Raji (cell line): Measurements from ENCODE around the gene NUDT12.

ENCODE experiments used
- POLR2A ChIP-seq: IDR thresholded peaks from 2 replicates; pipeline ENCODE4 v1.6.1; 2011; ENCODE audit warnings: low read depth, low read length, control low read depth; ENCODE audit not compliant: insufficient read depth

NUDT12 gene

DNA sequence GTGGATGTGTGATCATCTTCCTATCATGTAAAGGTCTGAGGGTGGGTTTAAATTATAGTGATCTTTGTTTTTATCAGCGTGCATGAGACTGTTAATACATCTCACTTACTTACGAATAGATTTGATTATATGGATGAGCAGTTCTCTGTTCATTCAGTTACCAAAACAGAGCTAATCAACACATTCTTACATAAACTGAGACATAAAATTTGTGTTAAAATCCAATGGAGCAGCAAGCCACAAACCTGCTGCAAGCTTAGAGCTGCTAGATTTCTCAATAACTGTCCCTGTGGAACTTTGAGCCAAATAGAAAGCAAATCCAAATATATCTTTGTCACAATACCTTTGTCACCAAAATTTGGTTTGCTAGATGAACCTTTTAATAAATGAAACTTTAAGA, 50.1 kb downstream of the NUDT12 start:
- no peak for TF ChIP-seq POLR2A

DNA sequence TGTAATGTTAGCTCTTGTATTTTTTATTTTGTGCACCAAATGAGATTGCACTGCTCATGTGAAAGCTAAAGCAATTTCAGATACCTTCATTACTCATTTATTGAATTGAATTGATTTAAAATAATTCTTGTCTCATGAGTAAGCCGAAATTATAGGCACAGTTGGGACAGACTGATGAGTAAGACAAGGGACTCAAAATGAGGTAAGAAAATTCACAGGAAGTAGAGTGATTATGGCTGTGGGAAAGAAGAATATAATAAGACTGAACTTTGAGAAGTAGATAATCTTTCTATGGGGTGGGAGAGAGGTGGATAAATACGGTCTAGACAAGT, 51.1 kb downstream of the NUDT12 start:
- TF ChIP-seq POLR2A: no peak

DNA sequence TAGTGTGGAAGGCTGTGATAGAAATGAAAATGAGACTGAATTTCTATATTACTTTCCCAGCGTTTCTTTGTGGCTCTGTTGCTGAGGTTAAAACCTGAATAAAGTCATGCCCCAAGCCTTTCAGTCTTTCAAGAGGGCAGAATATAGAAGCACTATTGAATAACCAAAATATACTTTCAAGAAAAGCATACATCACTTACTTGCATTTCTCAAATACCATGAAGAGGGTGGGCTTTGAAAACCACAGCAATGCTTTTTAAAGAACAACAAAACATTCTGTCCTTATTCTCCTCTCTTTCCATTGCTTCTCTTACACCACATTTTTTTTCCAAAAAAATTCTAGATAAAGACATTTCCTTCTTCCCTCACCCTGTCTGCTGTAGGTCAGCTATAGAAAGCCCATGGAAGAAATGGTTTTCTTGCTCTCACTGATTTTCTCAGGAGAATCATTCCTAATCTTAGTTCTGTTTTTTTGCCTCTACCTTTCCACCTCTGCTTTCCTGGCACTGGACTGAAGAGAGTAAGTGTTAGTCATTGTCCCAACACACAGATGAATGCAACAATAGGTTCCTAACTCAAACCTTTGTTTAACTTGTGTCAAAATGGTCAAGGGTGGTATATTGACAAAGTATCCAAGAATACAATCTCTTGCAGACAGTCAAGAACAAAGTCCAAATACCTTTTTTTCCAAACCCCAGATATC, 51.6 kb downstream of the NUDT12 start:
- no peak for TF ChIP-seq POLR2A

DNA sequence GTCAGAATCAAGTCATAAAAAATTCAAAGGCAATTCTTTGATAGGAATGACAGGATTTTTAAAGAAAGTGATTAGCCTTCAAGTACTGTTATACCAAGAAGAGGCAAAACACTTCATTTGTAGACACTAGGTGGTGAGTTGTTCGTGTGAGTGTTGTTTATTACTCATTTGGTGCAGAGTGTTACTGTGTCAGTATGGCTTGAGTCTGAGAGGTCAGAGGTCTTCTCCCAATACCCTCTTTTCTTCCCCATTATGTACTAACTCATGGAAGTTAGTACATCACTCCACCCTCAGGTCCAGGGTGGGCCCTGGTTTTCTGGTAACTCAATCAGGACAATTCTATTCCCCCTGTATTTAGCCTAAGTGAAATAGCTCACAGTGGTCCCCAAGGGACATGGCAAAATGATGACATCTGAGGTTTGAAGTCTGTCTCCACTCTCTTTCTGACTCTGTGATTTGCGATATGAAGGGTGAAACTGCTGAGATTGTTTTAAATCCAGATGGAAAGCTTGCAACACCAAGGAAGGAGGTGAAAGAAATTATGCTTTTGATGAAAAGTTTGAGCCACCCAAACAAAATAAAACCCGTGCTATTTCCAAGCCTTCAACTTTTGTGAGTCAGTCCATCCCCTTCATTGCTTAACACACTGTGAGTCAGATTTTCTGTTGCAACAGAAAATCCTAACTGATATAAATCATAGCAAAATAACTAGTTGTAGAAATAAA, 56.8 kb downstream of the NUDT12 start:
- TF ChIP-seq POLR2A: no peak

DNA sequence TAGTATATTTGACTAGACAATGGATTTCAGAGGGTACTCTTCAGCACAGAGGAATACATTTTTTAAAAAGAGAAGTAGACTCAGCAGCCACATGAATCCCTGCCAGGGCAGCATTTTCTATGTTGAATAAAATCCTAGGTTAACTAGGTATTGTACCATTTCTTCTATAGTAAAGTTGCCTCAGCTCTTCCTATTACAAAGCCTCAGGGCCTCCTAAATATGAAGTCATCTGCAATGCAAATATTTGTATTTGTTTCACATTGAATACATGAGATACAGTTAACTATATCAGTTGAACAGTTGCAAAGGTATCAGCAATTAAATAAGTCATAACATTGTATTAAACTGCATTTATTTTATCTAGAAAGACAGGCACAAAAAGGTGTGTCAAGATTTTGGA, 59.5 kb downstream of the NUDT12 start:
- no peak for TF ChIP-seq POLR2A

DNA sequence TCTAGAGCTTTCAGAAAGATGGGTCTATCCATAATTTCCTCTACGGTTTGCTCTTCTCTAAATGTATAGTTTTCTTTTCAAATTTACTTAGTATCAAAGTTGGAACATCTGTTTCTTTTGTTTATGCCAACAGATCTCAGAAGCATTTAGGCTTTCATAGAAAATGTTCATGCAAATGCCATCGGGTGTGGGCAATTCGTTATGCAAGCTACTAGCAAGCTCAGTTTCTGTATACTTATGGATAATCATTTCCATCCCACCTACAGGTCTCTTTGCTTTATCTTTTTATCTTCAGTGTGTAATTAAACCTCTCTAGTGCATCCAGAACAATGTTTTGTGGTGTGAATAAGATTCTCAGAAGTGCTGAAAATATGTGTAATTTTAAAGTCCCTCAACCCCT, 59.9 kb downstream of the NUDT12 start:
- no peak for TF ChIP-seq POLR2A
